ENCODE measurements around the gene RIMKLA.

The RIMKLA gene

GRCh38 chr1:42424201-42424600, 43.6 kb downstream of the RIMKLA start:
- in situ Hi-C loops (cut with MboI; ENCODE audit: low sequenced_read_pairs) = no loop called here

DNA sequence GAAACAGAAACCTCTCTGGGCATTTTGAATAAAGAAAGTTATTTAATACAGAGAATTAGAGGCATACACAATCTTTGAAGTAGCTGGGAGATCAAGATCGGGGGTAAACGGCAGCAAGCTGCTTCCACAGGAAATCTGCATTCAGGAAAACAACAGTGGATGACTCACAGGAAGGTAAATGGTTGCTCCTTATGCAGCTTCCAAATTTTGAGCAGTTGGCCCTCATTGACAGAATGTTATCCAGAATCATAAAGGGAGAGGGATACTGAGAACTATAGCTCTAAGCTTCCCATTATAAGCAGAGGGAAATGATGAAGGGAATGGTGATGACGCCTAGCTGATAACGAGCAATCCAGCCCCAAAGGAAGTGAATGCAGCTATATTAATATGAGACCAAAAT, 46.6 kb downstream of the RIMKLA start:
- in situ Hi-C loops (cut with MboI; ENCODE audit: low sequenced_read_pairs) = no loop called here

DNA sequence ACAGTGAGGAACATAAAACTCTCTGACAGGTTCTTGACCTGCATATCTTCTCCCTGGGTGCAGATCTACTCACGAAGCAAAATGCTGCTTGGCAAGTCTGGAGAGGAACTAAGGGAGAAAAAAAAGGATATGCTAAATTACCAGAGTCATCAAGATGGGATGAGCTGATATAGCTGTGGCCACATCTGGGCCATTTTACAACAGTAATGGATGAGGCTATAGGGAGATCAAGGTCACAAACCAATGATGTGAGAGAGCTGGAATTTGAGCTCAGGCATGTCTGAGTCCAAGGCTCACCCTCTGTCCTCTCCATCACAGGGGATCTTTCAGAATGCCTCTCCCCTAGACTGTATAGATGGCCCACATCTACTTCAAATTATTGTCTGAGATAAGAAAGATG, 49.0 kb downstream of the RIMKLA start:
- in situ Hi-C loops (cut with MboI; ENCODE audit: low sequenced_read_pairs) = no loop called here

- in situ Hi-C loops (cut with MboI; ENCODE audit: low sequenced_read_pairs) = no loop called here
These were observed 49.9 kb downstream of the RIMKLA start for GRCh38 chr1:42430286-42431135.

DNA sequence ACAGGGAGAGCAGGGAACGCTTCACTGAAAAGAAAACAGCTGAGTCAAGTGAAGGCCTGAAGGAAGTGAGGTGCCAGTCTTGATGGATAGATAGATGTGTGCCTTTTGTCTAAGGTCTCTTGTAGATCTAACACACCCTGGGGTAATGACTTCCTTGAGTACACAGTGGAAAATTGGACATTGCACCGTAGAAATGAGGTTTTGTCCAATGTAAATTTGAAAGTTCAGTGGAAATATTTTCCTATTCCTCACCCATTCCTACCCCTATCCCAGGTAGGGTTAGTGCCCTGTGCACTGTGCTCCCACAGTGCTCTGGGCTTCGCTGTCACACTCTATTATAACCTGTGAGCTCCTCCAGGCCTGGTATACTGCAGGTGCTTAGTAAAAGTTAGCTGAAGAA, 50.9 kb downstream of the RIMKLA start:
- in situ Hi-C loops (cut with MboI; ENCODE audit: low sequenced_read_pairs) = no loop called here

DNA sequence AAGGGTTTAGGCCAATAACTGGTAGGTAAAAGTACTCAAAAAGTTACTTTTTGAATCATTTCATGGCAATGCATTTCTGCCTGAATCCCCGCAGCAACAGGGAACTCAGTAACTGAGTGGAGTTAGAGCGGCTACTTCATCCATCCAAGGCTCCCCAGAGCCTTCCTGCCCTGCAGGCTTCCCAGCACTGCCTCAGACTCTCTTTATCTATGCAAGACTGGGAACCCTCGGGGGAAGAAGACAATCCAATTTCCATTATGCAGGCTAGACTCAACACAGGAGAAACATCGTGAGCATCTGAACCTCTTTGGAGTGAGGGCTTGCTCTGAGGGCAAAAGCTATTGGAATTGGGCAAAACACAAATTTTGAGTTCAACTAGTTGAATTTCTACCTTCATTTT, 52.1 kb downstream of the RIMKLA start:
- in situ Hi-C loops (cut with MboI; ENCODE audit: low sequenced_read_pairs) = no loop called here

DNA sequence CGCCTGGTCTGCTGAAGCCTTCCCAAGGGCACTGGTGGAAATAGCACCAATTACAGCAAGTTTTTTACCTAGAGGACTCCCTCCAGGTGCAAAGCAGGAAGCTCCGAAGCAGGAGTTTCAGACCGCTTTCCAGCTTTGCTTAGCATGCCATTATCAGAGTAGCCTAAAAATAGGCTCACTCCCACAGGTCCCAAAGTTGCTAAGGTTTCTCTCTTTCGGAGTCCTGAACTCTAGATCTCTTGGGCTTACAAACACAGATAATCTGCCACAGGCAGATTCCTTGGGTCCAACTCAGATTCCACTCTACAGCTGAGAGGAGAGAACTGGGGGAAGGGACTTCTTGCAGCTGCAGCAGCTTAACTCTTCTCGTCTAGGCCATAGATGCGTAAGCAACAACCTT, 52.8 kb downstream of the RIMKLA start:
- in situ Hi-C loops (cut with MboI; ENCODE audit: low sequenced_read_pairs) = no loop called here

DNA sequence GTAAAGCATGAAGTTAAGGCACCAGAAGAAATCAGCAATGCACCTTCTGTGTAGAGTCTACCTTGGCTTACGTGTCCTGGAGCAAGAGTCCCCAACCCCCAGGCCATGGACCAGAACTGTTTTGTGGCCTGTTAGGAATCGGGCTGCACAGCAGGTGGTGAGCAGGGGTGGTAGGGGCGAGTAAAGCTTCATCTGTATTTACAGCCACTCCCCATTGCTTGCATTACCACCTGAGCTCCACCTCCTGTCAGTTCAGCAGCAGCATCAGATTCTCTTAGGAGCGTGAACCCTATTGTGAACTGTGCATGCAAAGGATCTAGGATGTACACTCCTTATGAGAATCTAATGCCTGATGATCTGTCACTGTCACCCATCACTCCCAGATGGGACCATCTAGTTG, 53.7 kb downstream of the RIMKLA start:
- in situ Hi-C loops (cut with MboI; ENCODE audit: low sequenced_read_pairs) = no loop called here

- in situ Hi-C loops (cut with MboI; ENCODE audit: low sequenced_read_pairs) = no loop called here
These were observed 59.3 kb downstream of the RIMKLA start for GRCh38 chr1:42439940-42440339.

DNA sequence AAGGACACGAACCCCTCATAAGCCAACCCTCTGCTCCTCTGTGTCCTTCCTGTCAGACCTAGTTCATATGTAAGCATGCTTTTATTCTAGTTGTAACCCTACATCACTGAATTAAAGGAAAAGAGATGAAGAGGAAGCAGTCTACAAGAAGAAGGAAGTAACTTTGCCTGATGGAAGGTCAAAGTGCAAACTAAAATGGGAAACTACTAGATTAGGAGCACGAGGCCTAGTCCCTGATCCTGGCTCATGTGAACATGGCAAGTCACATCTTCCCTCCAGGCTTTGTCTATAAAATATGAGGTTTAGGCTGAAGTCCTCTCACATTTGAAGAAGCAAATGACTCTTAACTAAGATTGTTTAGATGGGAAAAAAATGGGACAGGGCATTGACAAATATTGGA, 62.1 kb downstream of the RIMKLA start:
- in situ Hi-C loops (cut with MboI; ENCODE audit: low sequenced_read_pairs) = no loop called here

DNA sequence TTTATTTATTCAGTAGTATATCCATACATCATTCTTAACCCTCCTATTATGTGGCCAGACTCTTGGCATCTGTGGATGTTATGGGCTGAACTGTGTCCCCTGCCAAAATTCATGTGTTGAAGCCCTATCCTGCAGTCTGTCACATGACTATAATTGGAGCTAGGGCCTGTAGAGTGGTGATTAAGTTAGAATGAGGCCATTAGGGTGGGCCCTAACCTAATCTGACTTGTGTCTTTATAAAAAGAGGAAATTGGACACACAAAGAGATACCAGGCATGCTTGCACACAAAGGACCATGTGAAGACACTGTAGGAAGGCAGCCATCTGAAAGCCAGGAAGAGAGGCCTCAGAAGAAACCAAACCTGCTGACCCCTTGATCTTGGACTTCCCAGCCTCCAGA, 68.7 kb downstream of the RIMKLA start:
- in situ Hi-C loops (cut with MboI; ENCODE audit: low sequenced_read_pairs) = no loop called here

GRCh38 chr1:42450061-42450460, 69.5 kb downstream of the RIMKLA start:
- in situ Hi-C loops (cut with MboI; ENCODE audit: low sequenced_read_pairs) = no loop called here

DNA sequence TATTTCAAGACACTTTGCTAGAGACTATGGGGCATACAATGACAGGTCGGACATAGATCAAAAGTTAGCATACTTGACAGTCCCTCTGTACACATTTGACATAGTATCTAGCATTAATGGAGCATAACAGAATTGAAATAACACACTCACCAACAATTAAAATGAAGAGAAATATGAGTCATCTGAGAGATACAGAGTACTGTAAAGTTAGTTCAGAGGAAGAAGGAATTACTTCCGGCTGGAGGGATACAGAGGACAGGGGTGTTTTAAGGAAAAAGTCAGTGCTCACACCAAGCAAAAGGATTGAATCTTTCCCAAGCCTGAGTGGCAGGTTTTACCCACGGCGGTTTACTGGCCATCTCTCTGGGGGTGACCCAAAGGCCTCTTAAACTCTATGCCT, 72.8 kb downstream of the RIMKLA start:
- in situ Hi-C loops (cut with MboI; ENCODE audit: low sequenced_read_pairs) = no loop called here

- in situ Hi-C loops (cut with MboI; ENCODE audit: low sequenced_read_pairs) = no loop called here
These were observed 73.8 kb downstream of the RIMKLA start for GRCh38 chr1:42454403-42454802.

DNA sequence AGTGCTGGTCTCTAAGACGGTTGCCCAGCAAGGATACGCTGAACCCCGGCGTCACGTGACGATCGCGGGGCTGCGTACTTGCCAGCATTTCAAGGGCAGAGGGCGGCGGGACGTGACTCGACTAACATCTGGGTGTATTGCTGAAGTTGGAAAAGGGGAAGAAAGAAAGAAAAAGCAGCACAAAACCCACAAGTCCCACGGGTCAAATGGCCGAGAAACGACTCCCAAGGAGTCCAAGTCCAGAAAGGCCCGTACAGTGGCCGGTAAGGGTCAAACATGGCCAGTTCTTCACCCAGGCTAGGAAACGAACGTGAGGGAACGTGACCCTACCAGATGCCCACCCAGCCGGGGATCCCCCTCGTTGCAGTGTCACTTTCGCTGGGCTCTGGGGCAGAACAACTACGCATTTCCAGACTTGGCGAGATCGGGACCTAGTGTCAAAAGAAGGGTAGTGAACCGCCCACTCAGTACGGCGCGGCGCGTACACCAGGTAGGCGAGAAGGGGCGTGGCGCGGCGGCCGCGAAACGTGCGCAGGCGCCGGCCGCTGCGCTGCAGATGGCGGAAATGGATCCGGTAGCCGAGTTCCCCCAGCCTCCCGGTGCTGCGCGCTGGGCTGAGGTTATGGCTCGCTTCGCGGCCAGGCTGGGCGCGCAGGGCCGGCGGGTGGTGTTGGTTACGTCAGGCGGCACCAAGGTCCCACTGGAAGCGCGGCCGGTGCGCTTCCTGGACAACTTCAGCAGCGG, 75.6 kb downstream of the RIMKLA start, which contains the start of the genes PPCS and ZMYND12:
Gene PPCS, plus strand, starts transcription at position 534 of the 744 bp plus-strand sequence. Its CDS starts 23 bp downstream, at position 557.
Gene ZMYND12, minus strand, starts transcription at position 13 of the 744 bp plus-strand sequence. CDS start 25 bp downstream, outside the sequence.
- in situ Hi-C loops (cut with MboI; ENCODE audit: low sequenced_read_pairs) = no loop called here

DNA sequence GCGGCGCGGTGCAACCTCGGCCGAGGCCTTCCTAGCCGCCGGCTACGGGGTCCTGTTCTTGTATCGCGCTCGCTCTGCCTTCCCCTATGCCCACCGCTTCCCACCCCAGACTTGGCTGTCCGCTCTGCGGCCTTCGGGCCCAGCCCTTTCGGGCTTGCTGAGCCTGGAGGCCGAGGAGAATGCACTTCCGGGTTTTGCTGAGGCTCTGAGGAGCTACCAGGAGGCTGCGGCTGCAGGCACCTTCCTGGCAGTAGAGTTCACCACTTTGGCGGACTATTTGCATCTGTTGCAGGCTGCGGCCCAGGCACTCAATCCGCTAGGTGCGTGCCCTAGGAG, 76.1 kb downstream of the RIMKLA start:
- in situ Hi-C loops (cut with MboI; ENCODE audit: low sequenced_read_pairs) = no loop called here

GRCh38 chr1:42461196-42461595, 80.6 kb downstream of the RIMKLA start:
- in situ Hi-C loops (cut with MboI; ENCODE audit: low sequenced_read_pairs) = no loop called here

GRCh38 chr1:42462828-42463763, 82.5 kb downstream of the RIMKLA start, which contains the start of gene CCDC30:
Gene CCDC30, plus strand, starts transcription at chr1:42463286. Its CDS starts 17,266 bp downstream, at chr1:42480552.
- in situ Hi-C loops (cut with MboI; ENCODE audit: low sequenced_read_pairs) = no loop called here

- in situ Hi-C loops (cut with MboI; ENCODE audit: low sequenced_read_pairs) = no loop called here
These were observed 83.3 kb downstream of the RIMKLA start for GRCh38 chr1:42463921-42464320.

DNA sequence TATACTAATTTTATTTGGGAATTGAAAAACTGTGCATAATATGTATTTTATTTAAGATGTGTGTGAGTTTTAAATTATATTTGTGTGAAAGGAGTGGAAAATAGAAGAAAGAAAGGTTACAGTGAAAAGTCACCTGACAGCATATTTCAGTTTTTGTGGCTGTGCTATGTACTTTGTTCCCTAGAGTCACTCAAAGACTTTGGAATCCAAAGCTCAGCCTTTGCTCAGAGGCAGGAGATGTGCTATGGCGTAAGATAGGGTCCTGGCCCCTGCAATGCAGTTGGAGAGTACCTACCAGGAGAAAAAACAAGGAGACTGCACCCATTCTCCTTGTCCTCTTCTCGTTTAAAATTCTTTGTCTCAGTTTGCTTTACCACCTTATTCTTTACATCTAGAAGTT, 85.4 kb downstream of the RIMKLA start:
- in situ Hi-C loops (cut with MboI; ENCODE audit: low sequenced_read_pairs) = no loop called here

DNA sequence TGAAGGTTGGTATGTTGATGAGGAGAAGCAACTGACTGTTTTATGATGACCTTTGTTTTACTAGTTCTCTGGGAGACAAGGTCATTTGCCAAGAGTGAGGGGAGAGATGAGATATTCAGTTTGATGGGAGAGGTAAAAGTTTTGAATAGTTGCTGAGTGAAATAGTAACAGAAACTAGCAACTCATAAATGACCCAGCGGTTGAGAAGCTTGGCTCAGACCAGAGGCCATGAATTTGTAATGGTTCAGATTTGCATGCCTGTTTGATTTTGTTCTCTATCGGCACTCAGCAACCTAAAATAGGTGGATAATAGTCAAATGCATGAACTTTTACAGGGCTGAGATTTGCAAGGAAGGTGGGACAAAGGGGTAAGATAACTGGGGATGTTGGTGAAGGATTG, 89.1 kb downstream of the RIMKLA start:
- in situ Hi-C loops (cut with MboI; ENCODE audit: low sequenced_read_pairs) = no loop called here

All from hTERT RPE-1 (cell line).